HCT116 (cell line): Measurements from ENCODE around the gene PTPN12.

Experiments
- JUND ChIP-seq: IDR thresholded peaks from 2 replicates; pipeline ENCODE4 v1.6.1; 2012
- POLR2A ChIP-seq: IDR thresholded peaks from 2 replicates; pipeline ENCODE4 v1.7.0; 2011; ENCODE audit warnings: borderline replicate concordance; ENCODE audit not compliant: insufficient read depth, insufficient read length; ENCODE audit errors: extremely low read depth
- POLR2AphosphoS5 ChIP-seq: IDR thresholded peaks from 2 replicates; pipeline ENCODE4 v1.6.1; 2011; ENCODE audit warnings: mild to moderate bottlenecking, low read depth, low read length, moderate library complexity
- RAD21 ChIP-seq: IDR thresholded peaks from 2 replicates; pipeline ENCODE4 v1.6.1; 2012; ENCODE audit warnings: low read depth, mild to moderate bottlenecking
- TCF7L2 ChIP-seq: IDR thresholded peaks from 2 replicates; pipeline ENCODE4 v1.7.0; 2011; ENCODE audit warnings: borderline replicate concordance, inconsistent platforms; ENCODE audit not compliant: insufficient read depth, insufficient read length; ENCODE audit errors: extremely low read depth
- TF ChIP-seq, protein P1 (sequence below), 3 experiments: fragments of 200-600 bp in 1 of 3; sonication (generic) in 1 of 3; IDR thresholded peaks in 2 of 3; conservative IDR thresholded peaks in 1 of 3; 2 replicates each; pipeline ENCODE4 v1.5.1; 2012 to 2017; ENCODE audit warnings: low read depth in 2 of 3, low read length in 2 of 3, antibody characterized with exemption in 1 of 3, borderline replicate concordance in 1 of 3, control low read depth in 1 of 3, mild to moderate bottlenecking in 1 of 3, mixed read lengths in 1 of 3, mixed run types in 1 of 3, moderate library complexity in 1 of 3; ENCODE audit not compliant: insufficient read depth in 1 of 3
- TF ChIP-seq, protein P2 (sequence below): IDR thresholded peaks from 2 replicates; pipeline ENCODE4 v1.6.1; 2012; ENCODE audit warnings: low read depth

DNA sequence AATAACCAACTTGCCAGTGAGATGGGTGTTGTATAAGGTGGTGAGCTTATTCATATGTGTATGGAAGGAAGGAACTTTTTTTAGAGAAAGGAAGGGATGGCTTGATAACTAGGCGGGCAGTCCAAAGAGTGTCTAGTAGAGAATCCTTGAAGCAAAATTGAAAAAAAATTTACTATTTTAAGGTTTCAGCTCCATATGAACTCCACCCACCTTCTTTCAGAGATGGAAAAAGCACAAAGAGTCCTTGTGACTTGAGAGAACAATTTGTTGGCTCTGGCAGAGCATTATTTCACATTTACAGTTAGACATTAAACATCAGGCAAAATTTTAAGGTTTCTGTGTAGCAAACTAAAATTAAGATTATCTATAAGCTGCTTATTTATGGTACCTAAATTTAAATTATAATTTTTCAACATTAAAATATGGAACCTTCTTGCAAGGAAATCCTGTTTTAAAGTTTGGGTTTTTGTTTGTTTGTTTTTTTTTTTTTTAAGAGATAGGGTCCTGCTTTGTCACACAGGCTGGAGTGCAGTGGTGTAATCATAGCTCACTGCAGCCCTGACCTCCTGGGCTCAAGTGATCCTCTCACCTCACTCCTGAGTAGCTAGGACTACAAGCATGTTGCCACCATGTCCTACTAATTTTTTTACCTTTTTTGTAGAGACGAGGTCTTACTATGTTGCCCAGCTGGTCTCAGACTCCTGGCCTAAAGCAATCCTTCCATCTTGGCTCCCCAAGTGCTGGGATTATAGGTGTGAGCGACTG, 12.2 kb downstream of the PTPN12 start:
- TF ChIP-seq, protein P1, sequence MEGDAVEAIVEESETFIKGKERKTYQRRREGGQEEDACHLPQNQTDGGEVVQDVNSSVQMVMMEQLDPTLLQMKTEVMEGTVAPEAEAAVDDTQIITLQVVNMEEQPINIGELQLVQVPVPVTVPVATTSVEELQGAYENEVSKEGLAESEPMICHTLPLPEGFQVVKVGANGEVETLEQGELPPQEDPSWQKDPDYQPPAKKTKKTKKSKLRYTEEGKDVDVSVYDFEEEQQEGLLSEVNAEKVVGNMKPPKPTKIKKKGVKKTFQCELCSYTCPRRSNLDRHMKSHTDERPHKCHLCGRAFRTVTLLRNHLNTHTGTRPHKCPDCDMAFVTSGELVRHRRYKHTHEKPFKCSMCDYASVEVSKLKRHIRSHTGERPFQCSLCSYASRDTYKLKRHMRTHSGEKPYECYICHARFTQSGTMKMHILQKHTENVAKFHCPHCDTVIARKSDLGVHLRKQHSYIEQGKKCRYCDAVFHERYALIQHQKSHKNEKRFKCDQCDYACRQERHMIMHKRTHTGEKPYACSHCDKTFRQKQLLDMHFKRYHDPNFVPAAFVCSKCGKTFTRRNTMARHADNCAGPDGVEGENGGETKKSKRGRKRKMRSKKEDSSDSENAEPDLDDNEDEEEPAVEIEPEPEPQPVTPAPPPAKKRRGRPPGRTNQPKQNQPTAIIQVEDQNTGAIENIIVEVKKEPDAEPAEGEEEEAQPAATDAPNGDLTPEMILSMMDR (IDR thresholded peaks at IDR 0.05 in 2 of 3, conservative IDR thresholded peaks at IDR 0.05 in 1 of 3; ENCODE audit: borderline replicate concordance in 1 of 3, insufficient read depth in 1 of 3, low read depth in 2 of 3, low read length in 2 of 3) = no peak
- TF ChIP-seq JUND (no peak), POLR2AphosphoS5 (no peak), RAD21 (no peak), POLR2A (no peak), TCF7L2 (no peak)
- TF ChIP-seq, protein P2, sequence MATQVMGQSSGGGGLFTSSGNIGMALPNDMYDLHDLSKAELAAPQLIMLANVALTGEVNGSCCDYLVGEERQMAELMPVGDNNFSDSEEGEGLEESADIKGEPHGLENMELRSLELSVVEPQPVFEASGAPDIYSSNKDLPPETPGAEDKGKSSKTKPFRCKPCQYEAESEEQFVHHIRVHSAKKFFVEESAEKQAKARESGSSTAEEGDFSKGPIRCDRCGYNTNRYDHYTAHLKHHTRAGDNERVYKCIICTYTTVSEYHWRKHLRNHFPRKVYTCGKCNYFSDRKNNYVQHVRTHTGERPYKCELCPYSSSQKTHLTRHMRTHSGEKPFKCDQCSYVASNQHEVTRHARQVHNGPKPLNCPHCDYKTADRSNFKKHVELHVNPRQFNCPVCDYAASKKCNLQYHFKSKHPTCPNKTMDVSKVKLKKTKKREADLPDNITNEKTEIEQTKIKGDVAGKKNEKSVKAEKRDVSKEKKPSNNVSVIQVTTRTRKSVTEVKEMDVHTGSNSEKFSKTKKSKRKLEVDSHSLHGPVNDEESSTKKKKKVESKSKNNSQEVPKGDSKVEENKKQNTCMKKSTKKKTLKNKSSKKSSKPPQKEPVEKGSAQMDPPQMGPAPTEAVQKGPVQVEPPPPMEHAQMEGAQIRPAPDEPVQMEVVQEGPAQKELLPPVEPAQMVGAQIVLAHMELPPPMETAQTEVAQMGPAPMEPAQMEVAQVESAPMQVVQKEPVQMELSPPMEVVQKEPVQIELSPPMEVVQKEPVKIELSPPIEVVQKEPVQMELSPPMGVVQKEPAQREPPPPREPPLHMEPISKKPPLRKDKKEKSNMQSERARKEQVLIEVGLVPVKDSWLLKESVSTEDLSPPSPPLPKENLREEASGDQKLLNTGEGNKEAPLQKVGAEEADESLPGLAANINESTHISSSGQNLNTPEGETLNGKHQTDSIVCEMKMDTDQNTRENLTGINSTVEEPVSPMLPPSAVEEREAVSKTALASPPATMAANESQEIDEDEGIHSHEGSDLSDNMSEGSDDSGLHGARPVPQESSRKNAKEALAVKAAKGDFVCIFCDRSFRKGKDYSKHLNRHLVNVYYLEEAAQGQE = no peak
